OCI-LY7 (cell line): Measurements from ENCODE around the gene STAB1.

Experiments
- CTCF ChIP-seq: fragments of 200-600 bp; sonication (generic); conservative IDR thresholded peaks from 2 replicates; pipeline ENCODE4 v1.5.1; 2014; ENCODE audit warnings: mild to moderate bottlenecking, antibody characterized with exemption, low read length, moderate library complexity, mixed read lengths
- EZH2phosphoT487 ChIP-seq: fragments of 200-600 bp; sonication (generic); IDR thresholded peaks from 2 replicates; pipeline ENCODE4 v1.6.1; 2018; ENCODE audit warnings: low read depth, borderline replicate concordance, mild to moderate bottlenecking, mixed run types, antibody characterized with exemption, low read length, moderate library complexity, mixed read lengths

GRCh38 chr3:52520141-52520667 lies 25.1 kb downstream of the STAB1 start:
- TF ChIP-seq CTCF (no peak), EZH2phosphoT487 (no peak)
